Activated CD8-positive, alpha-beta memory T cell treated with anti-CD3 and anti-CD28 coated beads, Interleukin-2, amount 50 U/mL, for 48 hours (primary cell): ENCODE data around the gene PRMT9.
A peak's percentile ranks its signal among the peaks of the same experiment; 100 is the strongest.

Experiments used
- DNase-seq: peaks from one replicate; pipeline ENCODE4 v3.0.0-alpha.2; 2020

The PRMT9 gene

GRCh38 chr4:147683717-147684700, at the start of gene PRMT9:
PRMT9 (minus strand) TSS chr4:147684163; CDS start chr4:147683987, 176 bp downstream.
- DNase-seq, result peak; percentile 94

GRCh38 chr4:147732518-147733235, 48.7 kb upstream of the PRMT9 start:
- peak; percentile 53 for DNase-seq

DNA sequence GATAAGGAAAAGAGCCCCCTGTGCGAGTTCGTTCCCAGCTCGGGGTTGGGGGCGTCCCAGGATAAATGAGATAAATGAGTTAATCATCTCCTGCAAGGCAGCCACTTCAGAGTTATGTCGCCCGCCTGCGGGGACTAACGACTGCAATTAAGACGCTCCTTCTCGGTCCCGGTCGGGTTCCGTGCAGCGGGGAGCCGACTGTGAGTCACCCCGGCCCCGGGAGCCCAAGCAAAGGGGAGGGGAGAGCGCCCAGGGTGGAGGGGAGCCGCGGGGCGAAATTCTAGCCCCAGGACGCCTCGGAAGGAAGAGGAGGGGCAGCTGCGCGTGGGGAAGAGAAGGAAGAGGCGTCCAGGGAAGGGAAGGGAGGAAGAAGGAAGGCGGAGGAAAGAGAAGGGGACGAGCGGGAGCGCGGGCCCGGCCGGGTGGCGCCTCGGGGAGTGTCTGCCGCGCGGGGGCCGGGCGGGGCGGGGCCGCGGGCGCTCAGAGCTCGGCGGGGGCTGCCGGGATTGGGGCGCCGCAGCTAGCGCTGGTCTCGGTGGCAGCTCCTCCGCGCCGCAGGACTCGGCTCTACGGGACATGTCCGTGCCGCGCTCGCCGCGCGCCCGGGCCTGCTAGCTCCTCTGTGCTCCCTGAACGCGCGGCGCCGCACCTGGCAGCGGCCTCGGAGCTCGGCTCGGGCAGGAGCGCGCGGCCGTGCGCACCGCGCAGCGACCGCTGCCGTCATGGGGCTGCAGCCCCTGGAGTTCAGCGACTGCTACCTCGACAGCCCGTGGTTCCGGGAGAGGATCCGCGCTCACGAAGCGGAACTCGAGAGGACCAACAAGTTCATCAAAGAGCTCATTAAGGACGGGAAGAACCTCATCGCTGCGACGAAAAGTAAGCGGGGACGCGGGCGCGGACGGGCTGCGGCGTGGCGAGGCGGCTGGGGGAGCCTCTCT, 47.9 kb upstream of the PRMT9 start, which contains the start of gene ARHGAP10:
TSS of gene ARHGAP10 (plus strand) at position 509 of the 938 bp plus-strand sequence. CDS start at position 723, 214 bp downstream.
- DNase-seq, result peak; percentile 82

GRCh38 chr4:147730333-147730732, 46.4 kb upstream of the PRMT9 start:
- no peak for DNase-seq

- DNase-seq, result no peak
Observed at GRCh38 chr4:147727476-147728028, 43.6 kb upstream of the PRMT9 start.

GRCh38 chr4:147725673-147726072, 41.7 kb upstream of the PRMT9 start:
- no peak for DNase-seq

GRCh38 chr4:147724468-147725201, 40.7 kb upstream of the PRMT9 start:
- DNase-seq, result no peak

- DNase-seq, result no peak
Observed at GRCh38 chr4:147723326-147723725, 39.4 kb upstream of the PRMT9 start.

DNA sequence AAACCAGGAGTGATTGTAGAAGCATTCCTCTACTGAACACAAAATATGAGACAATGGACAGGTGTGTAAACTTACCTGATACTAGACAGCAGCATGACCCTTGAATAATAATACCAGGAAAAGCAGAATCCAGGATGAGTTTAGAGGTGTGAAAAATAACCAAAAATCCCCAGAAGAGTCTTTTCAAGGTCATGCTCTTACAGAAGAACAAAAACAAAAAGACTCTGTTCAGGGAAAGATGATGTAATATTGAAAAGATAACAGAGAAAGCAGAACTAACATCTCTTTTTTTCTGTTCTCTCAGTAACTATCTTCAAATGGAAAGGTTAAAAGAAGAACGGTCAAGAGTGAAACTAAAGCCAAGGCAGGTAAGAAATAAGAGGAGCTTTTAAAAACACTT, 33.9 kb upstream of the PRMT9 start:
- no peak for DNase-seq

- no peak for DNase-seq
Observed at GRCh38 chr4:147714575-147715401, 30.8 kb upstream of the PRMT9 start.

DNA sequence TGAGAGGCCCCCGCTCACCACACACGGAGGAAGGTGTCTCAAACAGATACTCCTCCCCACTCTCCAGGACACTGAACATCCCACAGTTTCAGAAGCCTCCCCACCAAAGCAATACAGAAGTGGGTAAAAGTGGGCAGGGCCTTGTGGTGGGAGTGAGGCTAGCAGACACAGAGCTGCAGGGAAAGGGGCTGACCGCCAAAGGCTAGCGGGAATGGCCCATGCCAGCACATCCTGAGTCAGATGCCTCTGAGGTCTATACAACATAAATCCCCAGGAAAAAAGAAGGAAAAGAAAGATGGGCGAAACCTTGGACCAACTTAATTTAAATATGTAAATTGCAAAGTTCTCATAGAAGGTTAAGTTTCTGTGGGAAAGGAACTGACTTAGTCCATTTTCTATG, 26.0 kb upstream of the PRMT9 start:
- DNase-seq, result no peak

DNA sequence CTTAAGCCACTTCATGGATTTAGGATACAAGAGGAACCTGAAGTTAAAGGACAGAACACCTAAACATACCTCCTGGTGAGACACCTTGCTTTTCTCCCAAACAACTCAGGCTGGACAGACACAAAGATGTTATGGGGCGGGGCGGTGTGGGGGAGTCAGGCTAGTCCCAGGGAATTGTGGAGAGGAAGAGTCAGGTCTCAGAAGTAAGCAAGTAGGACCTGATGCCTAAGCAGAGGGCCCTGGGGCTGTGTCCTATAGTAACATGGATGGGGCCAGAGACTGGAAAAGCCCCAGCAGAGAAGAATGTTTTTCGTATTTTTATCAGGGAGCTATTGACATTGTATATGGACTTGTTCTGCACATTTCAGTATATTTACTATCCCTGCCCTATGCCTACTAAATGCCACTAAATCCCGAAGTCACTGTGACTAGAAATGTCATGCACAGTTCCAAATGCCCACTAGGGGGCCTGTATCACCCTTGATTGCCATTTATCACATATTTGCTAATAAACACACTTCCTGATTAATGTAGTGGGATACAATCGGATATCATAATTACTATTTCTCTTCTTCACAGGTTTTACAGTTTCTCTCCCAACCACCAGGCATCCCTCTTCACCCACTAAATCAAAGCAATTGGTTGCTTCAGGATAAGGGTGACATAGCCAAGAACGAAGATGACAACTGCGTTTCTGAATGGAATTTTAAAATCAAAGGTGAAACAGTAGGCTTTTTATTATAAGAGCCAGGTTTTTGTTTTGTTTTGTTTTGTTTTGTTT, 24.1 kb upstream of the PRMT9 start:
- DNase-seq, result no peak

GRCh38 chr4:147704846-147705245, 20.9 kb upstream of the PRMT9 start:
- no peak for DNase-seq

GRCh38 chr4:147696866-147697265, 12.9 kb upstream of the PRMT9 start:
- DNase-seq, result no peak

DNA sequence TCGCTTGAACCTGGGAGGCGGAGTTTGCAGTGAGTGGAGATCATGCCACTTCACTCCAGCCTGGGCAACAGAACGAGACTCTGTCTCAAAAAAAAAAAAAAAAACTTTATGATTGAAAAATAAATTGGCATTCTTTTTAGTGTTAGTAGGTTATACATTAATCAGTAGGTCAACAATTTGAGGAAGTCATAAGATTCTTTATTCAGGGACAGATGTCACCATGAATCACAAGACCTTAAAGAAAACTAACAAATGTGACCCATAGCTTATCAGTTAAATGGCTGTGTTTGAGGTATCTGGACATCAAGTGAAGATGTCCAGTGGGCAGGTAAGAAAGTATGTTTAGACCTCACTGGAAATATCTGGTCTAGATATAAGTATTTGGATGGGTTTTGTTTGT, 9.3 kb upstream of the PRMT9 start:
- no peak for DNase-seq

- DNase-seq, result no peak
Observed at GRCh38 chr4:147691820-147692219, 7.9 kb upstream of the PRMT9 start.

- DNase-seq, result no peak
Observed at GRCh38 chr4:147689067-147689466, 5.1 kb upstream of the PRMT9 start.

- DNase-seq, result no peak
Observed at GRCh38 chr4:147683188-147683591, 773 bp downstream of the PRMT9 start.

DNA sequence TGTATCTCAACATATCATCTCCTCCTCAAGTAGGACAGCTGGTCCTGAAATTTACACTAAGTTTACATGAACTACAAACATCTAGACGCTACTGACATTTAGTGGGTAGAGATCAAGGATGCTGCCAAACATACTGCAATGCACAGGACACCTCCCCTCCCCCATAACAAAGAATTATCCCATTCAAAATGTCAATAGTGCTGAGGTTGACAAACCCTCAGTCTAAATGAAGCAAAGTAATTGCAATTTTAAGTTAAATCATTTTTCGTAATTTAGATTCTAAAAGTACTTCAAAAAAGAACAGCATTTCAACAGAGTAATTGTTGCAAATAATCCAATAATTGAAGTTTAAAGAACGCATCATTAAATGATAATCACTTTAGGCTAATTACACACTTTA, 1.2 kb downstream of the PRMT9 start:
- DNase-seq, result no peak
